CD4-positive, alpha-beta T cell treated with Interleukin-21 for 1 hour (primary cell): ENCODE data around the gene TBC1D8.
"Not testable (repeated sequence)": the region's sequence is repeated elsewhere in the genome, so short reads cannot be mapped to it uniquely, and the experiment has no call there.

Experiments used
- DNase-seq: peaks from one replicate; pipeline ENCODE4 v3.0.0-alpha.2; 2020

The TBC1D8 gene

GRCh38 chr2:101058386-101058785, 92.8 kb downstream of the TBC1D8 start:
- no peak for DNase-seq

GRCh38 chr2:101057051-101057933, 93.9 kb downstream of the TBC1D8 start:
- DNase-seq = no peak

GRCh38 chr2:101053117-101053516, 98.1 kb downstream of the TBC1D8 start:
- no peak for DNase-seq

- no peak for DNase-seq
These were observed 99.0 kb downstream of the TBC1D8 start for GRCh38 chr2:101052147-101052546.

- DNase-seq = not testable (repeated sequence)
These were observed 100.3 kb downstream of the TBC1D8 start for GRCh38 chr2:101050886-101051285.

- no peak for DNase-seq
These were observed 102.4 kb downstream of the TBC1D8 start for GRCh38 chr2:101048756-101049155.

GRCh38 chr2:101047774-101048173, 103.4 kb downstream of the TBC1D8 start:
- no peak for DNase-seq

GRCh38 chr2:101047075-101047766, 104.0 kb downstream of the TBC1D8 start:
- no peak for DNase-seq

GRCh38 chr2:101045330-101045729, 105.9 kb downstream of the TBC1D8 start:
- no peak for DNase-seq

- DNase-seq = no peak
These were observed 109.8 kb downstream of the TBC1D8 start for GRCh38 chr2:101041413-101041812.

GRCh38 chr2:101040761-101041160, 110.4 kb downstream of the TBC1D8 start:
- DNase-seq = no peak

GRCh38 chr2:101040072-101040471, 111.1 kb downstream of the TBC1D8 start:
- no peak for DNase-seq

GRCh38 chr2:101038455-101039255, 112.5 kb downstream of the TBC1D8 start:
- DNase-seq = no peak

- no peak for DNase-seq
These were observed 113.9 kb downstream of the TBC1D8 start for GRCh38 chr2:101037161-101037755.

- no peak for DNase-seq
These were observed 114.6 kb downstream of the TBC1D8 start for GRCh38 chr2:101036562-101036961.

GRCh38 chr2:101032084-101032776, 119.0 kb downstream of the TBC1D8 start:
- no peak for DNase-seq

GRCh38 chr2:101030866-101031554, 120.2 kb downstream of the TBC1D8 start:
- DNase-seq = no peak

GRCh38 chr2:101027852-101028251, 123.3 kb downstream of the TBC1D8 start:
- no peak for DNase-seq

- DNase-seq = no peak
These were observed 124.2 kb downstream of the TBC1D8 start for GRCh38 chr2:101026923-101027469.

- no peak for DNase-seq
These were observed 124.9 kb downstream of the TBC1D8 start for GRCh38 chr2:101026253-101026701.

GRCh38 chr2:101025561-101025960, 125.6 kb downstream of the TBC1D8 start:
- DNase-seq = no peak
